BLaER1 (cell line): ENCODE measurements around the gene SMARCB1.

Experiments
- H3K27ac ChIP-seq: shearing (Covaris generic); formaldehyde crosslinking; 2 replicates; pipeline ENCODE4 v1.8.1; 2022
- H3K27me3 ChIP-seq: shearing (Covaris generic); formaldehyde crosslinking; 2 replicates; pipeline ENCODE4 v1.8.1; 2022
- H3K36me3 ChIP-seq: shearing (Covaris generic); formaldehyde crosslinking; 2 replicates; pipeline ENCODE4 v1.8.1; 2022
- H3K4me1 ChIP-seq: shearing (Covaris generic); formaldehyde crosslinking; 2 replicates; pipeline ENCODE4 v1.8.1; 2022
- H3K4me2 ChIP-seq: shearing (Covaris generic); formaldehyde crosslinking; 2 replicates; pipeline ENCODE4 v1.8.1; 2022
- H3K4me3 ChIP-seq: shearing (Covaris generic); formaldehyde crosslinking; 2 replicates; pipeline ENCODE4 v1.8.1; 2022
- H3K9ac ChIP-seq: shearing (Covaris generic); formaldehyde crosslinking; 2 replicates; pipeline ENCODE4 v1.8.1; 2022
- H3K9me3 ChIP-seq: shearing (Covaris generic); formaldehyde crosslinking; 2 replicates; pipeline ENCODE4 v1.8.1; 2022
- H4K20me1 ChIP-seq: shearing (Covaris generic); formaldehyde crosslinking; 2 replicates; pipeline ENCODE4 v1.8.1; 2022
- Cebpa-rat ChIP-seq: shearing (Covaris generic); IDR thresholded peaks from 2 replicates; pipeline ENCODE4 v1.8.1; 2022

Gene SMARCB1

DNA sequence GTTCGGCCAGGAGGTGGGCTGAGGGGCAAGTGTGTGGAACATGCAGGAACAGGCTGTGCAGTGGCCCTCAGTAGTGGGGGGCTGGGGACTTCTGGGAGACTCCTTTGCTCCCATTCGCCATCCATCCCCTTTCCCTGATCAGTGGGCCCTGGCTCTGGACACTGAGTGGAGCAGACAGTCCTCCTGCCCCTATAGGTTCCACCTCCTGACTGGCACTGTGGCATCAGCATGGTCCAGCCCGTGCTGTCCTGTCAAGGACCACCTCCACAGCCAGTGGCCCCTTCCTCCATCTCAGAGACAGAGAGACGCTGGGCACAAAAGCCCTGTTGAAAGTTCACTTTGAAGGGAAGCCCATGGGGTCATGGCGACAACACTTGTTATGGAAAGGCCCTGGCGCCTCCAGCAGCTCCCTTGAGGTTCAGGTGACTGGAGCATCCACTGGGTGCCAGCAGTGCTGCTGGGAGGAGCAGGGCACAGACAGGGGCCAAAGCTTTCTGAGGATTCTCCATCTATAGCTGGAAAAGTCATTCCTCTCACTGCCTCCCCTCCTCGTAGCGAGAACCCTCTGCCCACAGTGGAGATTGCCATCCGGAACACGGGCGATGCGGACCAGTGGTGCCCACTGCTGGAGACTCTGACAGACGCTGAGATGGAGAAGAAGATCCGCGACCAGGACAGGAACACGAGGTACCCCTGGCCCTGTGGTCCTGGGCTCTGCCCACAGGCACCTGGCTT, 46.4 kb downstream of the SMARCB1 start:
- Histone ChIP-seq H4K20me1 (peaks cover 89% of the 10 kb centered on the region), H3K4me2 (no peak overlapping the region), H3K4me3 (no peak overlapping the region), H3K9me3 (no peaks in the 10 kb centered on the region), H3K27me3 (no peaks in the 10 kb centered on the region), H3K4me1 (peaks cover 51% of the 10 kb centered on the region), H3K36me3 (peaks cover 94% of the 10 kb centered on the region), H3K27ac (peak overlapping the region; percentile 41), H3K9ac (0 out of 2 replicates have a peak overlapping the region, but pooled peaks have one; percentile 24)
- no peak for TF ChIP-seq Cebpa-rat

DNA sequence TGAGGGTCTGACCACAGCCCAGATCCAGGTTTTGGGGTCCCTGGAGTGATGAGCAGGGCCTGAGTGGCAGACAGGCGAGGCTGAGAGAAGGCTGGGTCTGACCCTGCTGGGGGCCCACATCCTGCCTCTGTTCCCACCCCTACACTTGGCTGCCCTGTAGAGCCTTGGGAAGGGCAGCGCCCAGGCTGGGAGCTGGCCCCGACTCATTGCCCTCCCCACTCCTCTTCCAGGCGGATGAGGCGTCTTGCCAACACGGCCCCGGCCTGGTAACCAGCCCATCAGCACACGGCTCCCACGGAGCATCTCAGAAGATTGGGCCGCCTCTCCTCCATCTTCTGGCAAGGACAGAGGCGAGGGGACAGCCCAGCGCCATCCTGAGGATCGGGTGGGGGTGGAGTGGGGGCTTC, 47.1 kb downstream of the SMARCB1 start:
- Histone ChIP-seq H3K27ac (0 out of 2 replicates have a peak overlapping the region, but pooled peaks have one; percentile 41), H3K27me3 (no peaks in the 10 kb centered on the region), H3K36me3 (peaks cover 87% of the 10 kb centered on the region), H3K9ac (no peak overlapping the region), H4K20me1 (peaks cover 85% of the 10 kb centered on the region), H3K4me3 (no peak overlapping the region), H3K9me3 (no peaks in the 10 kb centered on the region), H3K4me1 (peaks cover 46% of the 10 kb centered on the region), H3K4me2 (no peak overlapping the region)
- TF ChIP-seq Cebpa-rat, result no peak

DNA sequence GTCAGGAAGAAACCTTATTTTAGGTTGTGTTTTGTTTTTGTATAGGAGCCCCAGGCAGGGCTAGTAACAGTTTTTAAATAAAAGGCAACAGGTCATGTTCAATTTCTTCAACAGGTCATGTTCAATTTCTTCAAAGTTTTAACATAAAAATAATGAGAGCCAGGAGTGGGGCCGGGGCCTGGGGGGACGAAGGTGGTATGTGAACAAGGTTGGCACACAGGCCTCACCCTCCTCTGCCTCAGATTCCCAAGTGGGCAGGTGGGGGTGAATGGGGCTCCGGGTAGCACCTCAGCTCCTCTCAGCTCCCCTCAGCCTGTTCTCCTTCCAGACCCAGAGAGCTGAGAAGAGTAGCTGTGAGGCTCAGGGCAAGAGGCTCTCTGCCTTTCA, 47.6 kb downstream of the SMARCB1 start:
- Histone ChIP-seq H3K4me1 (peaks cover 43% of the 10 kb centered on the region), H3K9ac (peak overlapping the region; percentile 5; the same call in 1 of the 2 replicates), H3K36me3 (peaks cover 82% of the 10 kb centered on the region), H3K27me3 (no peaks in the 10 kb centered on the region), H3K27ac (peak overlapping the region; percentile 76; the same call in 1 of the 2 replicates), H3K4me2 (no peak overlapping the region), H4K20me1 (peaks cover 80% of the 10 kb centered on the region), H3K4me3 (no peak overlapping the region), H3K9me3 (no peaks in the 10 kb centered on the region)
- TF ChIP-seq Cebpa-rat, result no peak

DNA sequence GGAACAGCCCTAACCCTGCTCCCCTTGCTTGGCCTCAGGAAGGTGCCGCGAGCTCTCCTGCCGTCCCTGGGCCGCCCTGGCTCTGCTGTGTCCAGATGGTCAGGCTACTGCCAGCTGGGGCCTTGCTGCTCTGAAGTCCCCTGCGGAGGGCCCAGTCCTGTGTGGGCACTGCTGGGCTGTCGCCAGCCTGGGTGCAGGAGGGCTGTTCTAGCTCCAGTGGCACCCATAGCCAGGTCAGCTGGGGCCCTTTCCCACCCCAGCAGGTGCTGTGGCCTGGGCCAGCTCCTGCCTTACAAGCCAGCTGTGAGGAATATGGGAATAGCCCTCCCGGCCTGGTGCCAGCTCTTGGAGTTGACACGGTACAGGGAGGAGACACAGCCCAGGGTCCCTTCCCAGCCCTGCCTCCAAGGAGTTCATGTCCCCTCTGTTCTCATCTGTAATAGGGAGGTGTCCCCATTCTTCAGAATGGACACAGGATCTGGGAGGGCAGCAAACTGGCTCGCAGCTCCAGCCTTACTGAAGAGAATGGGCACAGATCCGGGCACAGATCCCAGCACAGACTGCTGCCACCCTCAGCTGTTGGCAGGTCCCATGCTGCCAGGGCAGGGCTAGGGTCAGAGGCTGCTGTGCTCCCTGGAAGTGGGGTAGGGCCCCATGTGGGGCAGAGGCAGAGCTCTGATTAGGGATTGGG, 48.2 kb downstream of the SMARCB1 start:
- H3K4me1 ChIP-seq, result peaks cover 45% of the 10 kb centered on the region
- peak overlapping the region; percentile 76 for H3K27ac ChIP-seq
- H4K20me1 ChIP-seq, result peaks cover 75% of the 10 kb centered on the region
- H3K4me2 ChIP-seq, result no peak overlapping the region
- peaks cover 77% of the 10 kb centered on the region for H3K36me3 ChIP-seq
- H3K9me3 ChIP-seq, result no peaks in the 10 kb centered on the region
- peak overlapping the region; percentile 5; the same call in 1 of the 2 replicates for H3K9ac ChIP-seq
- no peak for TF ChIP-seq Cebpa-rat
- H3K4me3 ChIP-seq, result no peak overlapping the region
- H3K27me3 ChIP-seq, result no peaks in the 10 kb centered on the region

DNA sequence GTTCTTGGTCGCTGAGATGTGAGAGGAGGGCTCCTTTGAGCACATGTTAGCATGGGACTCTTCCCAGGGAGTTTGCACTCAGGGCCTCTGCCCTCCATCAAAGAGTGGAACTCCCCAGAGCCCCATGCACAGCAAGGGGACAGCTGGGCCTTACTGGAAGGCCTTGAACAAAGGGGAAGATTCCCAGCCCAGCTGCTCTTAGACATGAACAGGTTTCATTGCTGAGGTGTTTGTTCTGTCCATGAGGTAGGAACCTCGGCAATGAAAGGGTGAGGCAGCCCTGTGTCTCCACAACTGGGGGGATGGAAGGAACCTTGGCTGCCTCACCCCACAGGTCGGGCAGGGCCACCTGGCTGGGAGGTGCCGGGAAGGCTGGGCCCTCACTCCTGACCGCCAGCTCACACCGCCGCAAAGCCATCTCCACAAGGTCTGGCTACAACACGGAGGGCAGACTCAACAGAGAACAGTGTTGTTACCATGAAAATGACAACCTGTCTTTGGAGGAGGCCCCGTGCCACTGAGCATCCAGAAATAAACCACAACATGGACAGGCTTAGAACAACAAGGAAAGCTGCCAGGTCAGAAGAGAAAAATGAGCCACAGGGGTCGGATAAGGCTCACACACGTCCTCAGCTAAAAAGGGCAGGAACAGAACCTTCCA, 48.8 kb downstream of the SMARCB1 start:
- H4K20me1 ChIP-seq, result peaks cover 73% of the 10 kb centered on the region
- H3K4me1 ChIP-seq, result peaks cover 49% of the 10 kb centered on the region
- H3K36me3 ChIP-seq, result peaks cover 70% of the 10 kb centered on the region
- H3K27me3 ChIP-seq, result no peaks in the 10 kb centered on the region
- H3K9me3 ChIP-seq, result no peaks in the 10 kb centered on the region
- no peak overlapping the region for H3K4me3 ChIP-seq
- no peak for TF ChIP-seq Cebpa-rat
- H3K9ac ChIP-seq, result peak overlapping the region; percentile 29; the same call in 1 of the 2 replicates
- peak overlapping the region; percentile 14; the same call in 1 of the 2 replicates for H3K4me2 ChIP-seq
- peak overlapping the region; percentile 76 for H3K27ac ChIP-seq

DNA sequence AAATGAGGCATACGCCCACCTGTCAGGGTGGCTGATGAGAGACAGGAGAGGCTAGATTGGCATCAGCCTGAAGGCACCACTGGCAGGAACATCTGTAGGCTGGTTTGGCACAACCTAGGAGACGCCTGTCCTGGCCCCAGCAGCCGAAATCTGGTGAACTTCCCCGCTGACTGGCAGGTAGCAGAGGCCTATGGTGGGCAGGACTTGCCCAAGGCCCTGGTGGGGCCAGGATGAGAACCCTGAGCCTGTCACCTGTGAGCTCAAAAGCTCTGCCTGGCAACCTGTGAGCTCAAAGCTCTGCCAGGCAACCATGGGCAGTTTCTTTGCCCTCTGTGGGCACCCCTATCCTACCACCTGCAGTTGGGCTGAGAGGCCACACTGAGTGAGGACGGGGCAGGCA, 49.5 kb downstream of the SMARCB1 start:
- no peak for TF ChIP-seq Cebpa-rat
- no peak overlapping the region for H3K4me3 ChIP-seq
- peak overlapping the region; percentile 78 for H3K9ac ChIP-seq
- peaks cover 52% of the 10 kb centered on the region for H3K4me1 ChIP-seq
- H3K27me3 ChIP-seq, result no peaks in the 10 kb centered on the region
- peak overlapping the region; percentile 76; the same call in 1 of the 2 replicates for H3K27ac ChIP-seq
- peak overlapping the region; percentile 97 for H3K4me2 ChIP-seq
- H3K9me3 ChIP-seq, result no peaks in the 10 kb centered on the region
- peaks cover 66% of the 10 kb centered on the region for H4K20me1 ChIP-seq
- H3K36me3 ChIP-seq, result peaks cover 63% of the 10 kb centered on the region

DNA sequence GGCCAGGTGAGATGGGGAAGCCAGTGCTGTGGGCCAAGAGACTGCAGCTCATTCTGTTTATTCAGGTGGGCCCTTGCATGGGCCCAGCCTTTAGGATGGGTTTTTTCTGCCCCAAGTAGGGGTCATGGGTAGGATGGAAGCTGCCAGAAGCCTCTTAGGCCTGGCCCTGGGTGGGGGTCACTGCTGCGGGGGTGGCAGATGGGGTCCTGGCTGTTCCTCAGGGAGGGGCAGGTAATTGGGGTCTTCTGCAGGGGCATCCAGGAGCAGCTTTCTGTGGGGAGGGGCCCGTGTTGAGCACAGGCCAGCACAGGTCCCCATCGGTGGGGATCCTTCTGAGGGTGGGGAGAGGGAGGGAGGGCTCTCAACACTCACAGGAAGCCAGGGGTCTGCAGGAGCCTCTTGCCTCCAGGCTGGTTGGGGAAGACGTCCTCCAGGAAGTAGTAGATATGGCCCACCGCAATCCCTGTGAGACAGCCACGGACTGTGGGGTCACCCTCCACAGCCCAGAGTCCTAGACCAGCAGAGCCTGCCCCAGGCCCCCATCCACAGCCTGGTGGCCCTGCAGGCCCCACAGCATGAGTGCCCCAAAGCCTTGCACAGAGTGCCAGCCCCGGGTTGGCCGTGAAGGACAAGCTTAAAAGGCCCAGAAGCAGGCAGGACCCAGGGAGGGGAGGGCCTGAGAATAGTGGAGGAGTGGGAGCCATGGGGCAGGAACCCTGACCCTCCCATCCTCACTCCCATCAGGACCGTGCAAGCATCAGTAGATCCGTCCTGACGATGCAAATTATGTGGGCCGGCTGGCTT, 50.1 kb downstream of the SMARCB1 start:
- Histone ChIP-seq H3K9me3 (no peaks in the 10 kb centered on the region), H3K27ac (peak overlapping the region; percentile 76), H4K20me1 (peaks cover 60% of the 10 kb centered on the region), H3K36me3 (peaks cover 57% of the 10 kb centered on the region), H3K9ac (peak overlapping the region; percentile 78), H3K27me3 (no peaks in the 10 kb centered on the region), H3K4me3 (peak overlapping the region; percentile 66; the same call in 1 of the 2 replicates), H3K4me1 (peaks cover 58% of the 10 kb centered on the region), H3K4me2 (peak overlapping the region; percentile 97)
- TF ChIP-seq Cebpa-rat, result no peak

DNA sequence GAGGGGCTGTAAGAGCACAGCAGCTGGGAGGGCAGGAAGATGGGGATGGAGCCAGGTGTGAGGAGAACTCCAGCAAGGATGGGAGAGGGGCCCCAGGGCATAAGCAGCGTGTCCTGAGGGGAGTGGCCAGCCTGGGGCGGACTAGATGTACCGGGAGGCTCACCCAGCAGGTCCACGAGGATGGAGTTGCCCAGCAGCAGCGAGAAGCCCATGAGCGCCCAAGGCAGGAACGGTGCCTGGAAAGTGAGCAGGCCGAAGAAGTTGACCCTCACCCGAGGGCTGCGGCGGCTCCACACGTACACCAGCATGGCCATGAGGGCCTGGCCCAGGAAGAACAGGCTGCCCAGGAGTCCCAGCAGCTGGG, 50.7 kb downstream of the SMARCB1 start:
- no peak for TF ChIP-seq Cebpa-rat
- peak overlapping the region; percentile 76 for H3K27ac ChIP-seq
- H4K20me1 ChIP-seq, result peaks cover 54% of the 10 kb centered on the region
- no peaks in the 10 kb centered on the region for H3K9me3 ChIP-seq
- peak overlapping the region; percentile 78 for H3K9ac ChIP-seq
- H3K4me3 ChIP-seq, result peak overlapping the region; percentile 66
- H3K4me1 ChIP-seq, result peaks cover 64% of the 10 kb centered on the region
- H3K27me3 ChIP-seq, result no peaks in the 10 kb centered on the region
- H3K36me3 ChIP-seq, result peaks cover 51% of the 10 kb centered on the region
- H3K4me2 ChIP-seq, result peak overlapping the region; percentile 97
